GM19395 (cell line): ENCODE data around the gene TEX26.

Experiments used
- ATAC-seq: cut with Tn5 transposase; IDR thresholded peaks from one replicate; pipeline ENCODE4 v1.9.1; 2021; ENCODE audit warnings: mild to moderate bottlenecking, moderate library complexity; ENCODE audit not compliant: unreplicated experiment

The TEX26 gene

GRCh38 chr13:31011193-31011860 lies 78.9 kb downstream of the TEX26 start:
- ATAC-seq: no peak

GRCh38 chr13:31011901-31012654 lies 79.6 kb downstream of the TEX26 start:
- ATAC-seq: no peak

- ATAC-seq: no peak
These were observed 80.2 kb downstream of the TEX26 start for GRCh38 chr13:31012655-31013024.

GRCh38 chr13:31014456-31014855 lies 82.0 kb downstream of the TEX26 start:
- ATAC-seq: no peak

GRCh38 chr13:31015199-31015598 lies 82.7 kb downstream of the TEX26 start:
- no peak for ATAC-seq

GRCh38 chr13:31016342-31017325 lies 84.2 kb downstream of the TEX26 start:
- ATAC-seq: no peak

GRCh38 chr13:31018511-31018910 lies 86.1 kb downstream of the TEX26 start:
- no peak for ATAC-seq

GRCh38 chr13:31020996-31021395 lies 88.5 kb downstream of the TEX26 start:
- ATAC-seq: no peak

- no peak for ATAC-seq
These were observed 89.9 kb downstream of the TEX26 start for GRCh38 chr13:31022288-31022895.

GRCh38 chr13:31022928-31023530 lies 90.6 kb downstream of the TEX26 start:
- no peak for ATAC-seq
